Measurements from ENCODE around the gene NRG2.

GRCh38 chr5:139867581-139867980 lies 175.5 kb downstream of the NRG2 start:
- TF ChIP-seq CTCF (IDR thresholded peaks at IDR 0.05) (no peak), TAF1 (IDR thresholded peaks at IDR 0.05; ENCODE audit: borderline replicate concordance, low read depth, low read length) (no peak)
